Small intestine (tissue), 7 donors: ENCODE measurements around the gene SLC9B2. TPM values are rescaled to one million over a fixed set of nuclear protein-coding genes. Genes with fewer than 3 reads are reported as not detected.
"Not testable (repeated sequence)": the region's sequence is repeated elsewhere in the genome, so short reads cannot be mapped to it uniquely, and the experiment has no call there.

ENCODE experiments used
- DNase-seq, 2 donors: peaks; one replicate each; pipeline versions ENCODE4 v3.0.0 to v3.0.0-alpha.2; 2013
- FAIRE-seq: peaks from 2 replicates; lab custom pipeline; 2012; peaks lifted over from hg19 to GRCh38; lab: Jason Lieb, UNC
- H3K27ac ChIP-seq, 3 donors: one replicate each; pipeline ENCODE4 v1.5.1; 2013; ENCODE audit warnings: low read length in 2 of 3, mild to moderate bottlenecking in 2 of 3, control low read depth in 1 of 3, inconsistent platforms in 1 of 3, low read depth in 1 of 3, moderate library complexity in 1 of 3
- H3K27me3 ChIP-seq, 3 donors: one replicate each; pipeline ENCODE4 v1.6.1; 2013; ENCODE audit warnings: low read length in 3 of 3, inconsistent platforms in 1 of 3; ENCODE audit not compliant: control insufficient read depth in 3 of 3, insufficient read depth in 3 of 3
- H3K36me3 ChIP-seq, 3 donors: one replicate each; pipeline ENCODE4 v1.6.1; 2013; ENCODE audit warnings: low read length in 3 of 3, inconsistent platforms in 1 of 3, low read depth in 1 of 3, mild to moderate bottlenecking in 1 of 3, moderate library complexity in 1 of 3; ENCODE audit not compliant: control insufficient read depth in 3 of 3, insufficient read depth in 2 of 3
- H3K4me1 ChIP-seq, 3 donors: one replicate each; pipeline ENCODE4 v1.6.1; 2013; ENCODE audit warnings: low read length in 2 of 3, inconsistent platforms in 1 of 3, low read depth in 1 of 3, mild to moderate bottlenecking in 1 of 3, moderate library complexity in 1 of 3; ENCODE audit not compliant: control insufficient read depth in 3 of 3, insufficient read depth in 2 of 3
- H3K4me3 ChIP-seq, 3 donors: one replicate each; pipeline ENCODE4 v1.5.1; 2013; ENCODE audit warnings: low read length in 3 of 3, control low read depth in 1 of 3, inconsistent platforms in 1 of 3, low read depth in 1 of 3, mild to moderate bottlenecking in 1 of 3, moderate library complexity in 1 of 3
- H3K9me3 ChIP-seq, 2 donors: one replicate each; pipeline ENCODE4 v1.6.1; 2013; ENCODE audit warnings: low read depth in 1 of 2, low read length in 1 of 2; ENCODE audit not compliant: control insufficient read depth in 2 of 2, insufficient read depth in 1 of 2
- WGBS, 3 donors: extraction: QIAGEN DNeasy Blood & Tissue Kit; methylation state at CpG; one replicate each; pipeline ENCODE4 v1.1.7; 2013; 5-methylcytosine and 5-hydroxymethylcytosine counted together
- polyA plus RNA-seq, 4 donors: library from polyadenylated mRNA; stranded (reverse) in 3 of 4; unstranded in 1 of 4; fragments of 200-250 nt in 3 of 4; fragments of 120-200 nt in 1 of 4; gene quantifications; one replicate each; pipeline versions ENCODE4 v1.2.1 to v1.2.3, GENCODE V29; 2013
- donor health status: healthy with polysubstance abuse.
- donor health status: control.
- donor health status: control.
- donor health status: Bipolar disorder and iron deficiency.
- donor health status: healthy.

Gene SLC9B2
- polyA plus RNA-seq, 4 donors: 3.8 to 5.8 (median 4.2) TPM

DNA sequence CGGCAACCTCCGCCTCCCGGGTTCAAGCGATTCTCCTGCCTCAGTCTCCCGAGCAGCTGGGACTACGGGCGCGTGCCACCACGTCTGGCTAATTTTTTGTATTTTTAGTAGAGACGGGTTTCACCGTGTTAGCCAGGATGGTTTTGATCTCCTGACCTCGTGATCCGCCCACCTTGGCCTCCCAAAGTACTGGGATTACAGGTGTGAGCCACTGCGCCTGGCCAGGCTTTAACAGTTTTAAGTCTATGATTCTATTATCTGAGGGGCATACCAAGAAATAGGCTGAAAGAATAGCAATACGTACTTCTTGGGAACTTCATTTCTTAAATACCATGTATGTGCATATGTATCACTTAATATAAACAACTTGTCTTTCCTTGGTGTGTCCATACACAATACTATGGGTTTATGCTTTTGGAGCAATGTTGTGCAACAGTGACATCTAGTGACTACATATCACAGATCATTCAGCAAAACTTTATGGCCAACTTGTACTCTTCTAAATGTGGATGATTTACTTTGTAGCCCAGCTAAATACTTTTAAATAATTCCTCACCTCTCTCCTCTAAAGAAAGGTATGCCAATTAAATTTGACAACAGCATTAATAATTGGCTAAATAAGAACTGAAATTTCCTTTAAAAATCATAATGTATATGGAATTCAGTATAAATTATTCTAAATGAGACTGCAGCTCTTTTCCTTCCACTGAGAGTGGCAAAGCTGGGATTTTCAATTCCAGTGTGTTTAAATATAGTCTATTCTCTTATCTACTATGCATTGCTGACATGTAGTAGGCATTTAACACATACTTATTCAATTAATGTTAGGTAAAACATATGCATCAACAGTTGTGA lies 67.5 kb downstream of the SLC9B2 start:
- peaks cover 5 to 21% (median 10%) of the 10 kb centered on the region in 3 donors for H3K4me1 ChIP-seq
- no peak overlapping the region for H3K4me3 ChIP-seq
- H3K9me3 ChIP-seq: no peaks in the 10 kb centered on the region
- FAIRE-seq (peak; percentile 72), DNase-seq (peak; percentile 77 to 80)
- WGBS, 3 donors: 68 to 72% (median 69%) methylated on average over 11 to 15 of the region's 15 CpGs
- no peaks in the 10 kb centered on the region for H3K36me3 ChIP-seq
- H3K27me3 ChIP-seq: no peaks in the 10 kb centered on the region
- no peak overlapping the region for H3K27ac ChIP-seq

DNA sequence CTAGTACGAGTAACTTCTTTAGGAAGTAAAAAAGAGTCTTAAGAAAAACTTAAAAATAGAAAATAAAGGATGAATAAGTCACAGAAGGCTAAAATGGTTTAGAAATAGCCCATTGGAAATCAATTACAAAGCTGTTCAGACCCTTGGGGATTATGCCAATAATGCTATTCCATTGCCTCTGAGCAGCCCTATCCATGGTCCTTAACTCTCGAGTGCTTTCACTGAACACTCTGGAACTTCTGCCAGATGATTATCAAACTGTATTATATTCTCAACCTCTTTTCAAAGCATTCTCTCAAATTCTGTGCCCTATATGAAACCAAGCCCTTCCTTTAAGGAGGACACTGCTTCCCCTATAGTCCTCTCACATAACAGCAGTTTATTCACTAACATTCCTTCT lies 74.0 kb downstream of the SLC9B2 start:
- no peaks in the 10 kb centered on the region for H3K27me3 ChIP-seq
- peaks cover 0 to 7% of the 10 kb centered on the region in 2 donors for H3K9me3 ChIP-seq
- H3K36me3 ChIP-seq: no peaks in the 10 kb centered on the region
- no peak for DNase-seq
- 69 to 76% (median 74%) methylated on average over 2 of the region's 2 CpGs for whole genome bisulfite sequencing, 3 donors
- H3K4me1 ChIP-seq: no peaks in the 10 kb centered on the region
- no peak overlapping the region for H3K4me3 ChIP-seq
- H3K27ac ChIP-seq: no peak overlapping the region
- no peak for FAIRE-seq

DNA sequence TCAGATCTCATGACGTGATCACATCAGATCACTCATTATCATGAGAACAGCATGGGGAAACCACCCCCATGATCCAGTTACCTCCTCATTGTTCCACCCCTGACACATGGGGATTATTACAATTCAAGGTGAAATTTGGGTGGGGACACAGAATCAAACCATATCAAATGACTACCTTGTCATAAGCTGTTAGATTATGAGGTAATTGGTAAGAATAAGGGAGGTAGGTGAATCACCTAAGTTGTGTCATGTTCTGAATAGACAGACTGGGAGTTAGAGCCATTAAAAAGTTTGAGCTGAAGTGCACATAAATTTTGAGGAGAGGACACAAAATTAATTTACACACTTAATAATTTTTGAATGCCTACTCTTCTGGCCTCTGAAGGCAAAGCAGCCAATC lies 81.8 kb downstream of the SLC9B2 start:
- H3K27me3 ChIP-seq: no peaks in the 10 kb centered on the region
- H3K9me3 ChIP-seq: peaks cover 0 to 7% of the 10 kb centered on the region in 2 donors
- FAIRE-seq: no peak
- WGBS, 3 donors: 81 to 98% (median 93%) methylated on average over 1 of the region's 1 CpG
- no peaks in the 10 kb centered on the region for H3K36me3 ChIP-seq
- H3K27ac ChIP-seq: no peak overlapping the region
- no peak overlapping the region for H3K4me3 ChIP-seq
- DNase-seq: no peak
- H3K4me1 ChIP-seq: no peaks in the 10 kb centered on the region

DNA sequence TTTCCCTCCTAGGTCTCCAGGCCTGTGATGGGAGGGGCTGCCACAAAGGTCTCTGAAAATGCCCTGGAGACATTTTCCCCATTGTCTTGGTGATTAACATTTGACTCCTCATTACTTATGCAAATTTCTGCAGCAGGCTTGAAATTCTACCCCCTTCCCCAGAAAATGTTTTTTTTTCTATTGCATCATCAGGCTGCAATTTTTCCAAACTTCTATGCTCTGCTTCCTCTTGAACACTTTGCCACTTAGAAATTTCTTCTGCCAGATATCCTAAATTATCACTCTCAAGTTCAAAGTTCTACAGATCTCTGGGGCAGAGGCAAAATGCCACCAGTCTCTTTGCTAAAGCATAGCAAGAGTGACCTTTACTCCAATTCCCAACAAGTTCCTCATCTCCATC lies 82.6 kb downstream of the SLC9B2 start:
- H3K4me1 ChIP-seq, H3K4me3 ChIP-seq, H3K27ac ChIP-seq, H3K9me3 ChIP-seq, H3K36me3 ChIP-seq, DNase-seq, H3K27me3 ChIP-seq, FAIRE-seq: not testable (repeated sequence)

DNA sequence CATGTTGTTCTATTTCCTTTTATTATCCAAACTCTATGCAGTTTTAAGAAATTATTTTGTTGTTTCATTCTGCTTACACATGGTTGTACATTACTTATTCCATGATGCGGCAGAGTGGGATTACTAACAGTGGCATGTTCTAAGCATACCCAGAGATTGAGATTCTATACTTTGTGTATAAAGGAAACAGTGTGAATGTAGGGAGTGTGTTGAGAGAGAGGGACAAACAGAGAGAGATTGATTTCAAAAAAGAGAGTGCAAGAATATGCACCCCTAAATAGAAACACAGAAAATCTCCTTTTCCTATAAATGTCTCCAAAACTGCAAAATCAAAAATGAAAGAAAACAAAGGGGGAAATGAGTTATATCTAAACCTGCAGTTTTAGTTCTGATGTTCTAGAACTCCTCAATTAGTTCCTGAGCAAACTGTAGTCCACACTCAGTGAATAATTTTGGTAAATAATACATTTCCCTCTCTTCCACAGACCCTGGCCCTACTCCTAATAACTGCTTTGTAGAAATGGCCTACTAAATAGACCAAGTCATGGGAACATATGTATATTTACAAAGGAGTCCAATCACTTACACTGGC lies 88.0 kb downstream of the SLC9B2 start:
- H3K9me3 ChIP-seq: peaks cover 0 to 4% of the 10 kb centered on the region in 2 donors
- H3K27ac ChIP-seq: no peak overlapping the region
- H3K36me3 ChIP-seq: no peaks in the 10 kb centered on the region
- H3K27me3 ChIP-seq: no peaks in the 10 kb centered on the region
- 92 to 94% (median 94%) methylated on average over 1 of the region's 1 CpG for WGBS, 3 donors
- DNase-seq: no peak
- no peaks in the 10 kb centered on the region for H3K4me1 ChIP-seq
- no peak for FAIRE-seq
- H3K4me3 ChIP-seq: no peak overlapping the region

DNA sequence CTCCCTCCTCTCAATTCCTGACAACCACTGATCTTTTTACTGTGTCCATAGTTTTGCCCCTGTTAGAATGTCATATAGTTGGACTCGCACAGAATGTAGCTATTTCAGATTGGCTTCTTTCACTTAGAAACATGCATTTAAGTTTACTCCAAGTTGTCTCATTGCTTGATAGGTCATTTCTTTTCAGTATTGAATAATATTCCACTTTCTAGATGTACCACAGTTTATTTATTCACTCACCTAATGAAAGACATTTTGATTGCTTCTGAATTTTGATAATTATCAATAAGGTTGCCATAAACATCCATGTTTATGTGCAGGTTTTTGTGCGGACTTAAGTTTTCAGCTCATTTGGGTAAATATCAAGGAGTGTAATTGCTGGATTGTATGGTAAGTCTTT lies 95.6 kb downstream of the SLC9B2 start:
- Histone ChIP-seq H3K4me3 (no peak overlapping the region), H3K27ac (no peak overlapping the region), H3K4me1 (no peaks in the 10 kb centered on the region), H3K27me3 (no peaks in the 10 kb centered on the region), H3K9me3 (no peaks in the 10 kb centered on the region), H3K36me3 (no peaks in the 10 kb centered on the region)
- no peak for DNase-seq
- FAIRE-seq: no peak
- 94 to 97% (median 96%) methylated on average over 2 of the region's 2 CpGs for WGBS, 3 donors

Other genes with a start within 250 kb of the SLC9B2 start
- 100 to 1,000 TPM; 173 to 298 (median 240) TPM for gene UBE2D3, start 249.2 kb downstream of the SLC9B2 start, polyA plus RNA-seq
- gene CISD2, start 207.8 kb downstream of the SLC9B2 start, polyA plus RNA-seq: 10 to 100 TPM; 25.7 to 48.2 (median 33.0) TPM
- under 1 TPM in 2 of 4 donors, not detected in 2; 0.18 to 0.93 TPM for gene SLC9B1, start 57.1 kb downstream of the SLC9B2 start, polyA plus RNA-seq
- gene BDH2, start 23.1 kb upstream of the SLC9B2 start, polyA plus RNA-seq: 100 to 1,000 TPM in 3 of 4 donors, 10 to 100 TPM in 1; 73.3 to 317 (median 211) TPM
- gene CENPE, start 121.6 kb upstream of the SLC9B2 start, polyA plus RNA-seq: 1 to 10 TPM in 2 of 4 donors, under 1 TPM in 2; under 0.01 to 5.9 (median 3.2) TPM